Cardiac muscle cell (in vitro differentiated cells and primary cell): Measurements from ENCODE around the gene CNTNAP1. TPM values are rescaled to one million over a fixed set of nuclear protein-coding genes. Genes with fewer than 3 reads are reported as not detected.
"Not testable (repeated sequence)": the region's sequence is repeated elsewhere in the genome, so short reads cannot be mapped to it uniquely, and the experiment has no call there.

Experiments used
- DNase-seq, 2 donors: peaks; one replicate each; pipeline versions ENCODE4 v3.0.0 to v3.0.0-alpha.2; 2010 to 2017; ENCODE audit warnings: low read depth in 1 of 2, low spot score in 1 of 2
- H3K27ac ChIP-seq: fragments of 200-600 bp; sonication (generic); 2 replicates; pipeline ENCODE4 v1.5.1; 2016
- H3K27me3 ChIP-seq: fragments of 200-600 bp; sonication (generic); 2 replicates; pipeline ENCODE4 v1.6.0; 2016; ENCODE audit warnings: control low read depth
- H3K36me3 ChIP-seq: fragments of 200-600 bp; sonication (generic); 2 replicates; pipeline ENCODE4 v1.5.1; 2016; ENCODE audit warnings: control low read depth
- H3K4me1 ChIP-seq: fragments of 200-600 bp; sonication (generic); 2 replicates; pipeline ENCODE4 v1.8.1; 2017; ENCODE audit warnings: low read depth, mild to moderate bottlenecking, mixed run types
- H3K4me3 ChIP-seq: fragments of 200-600 bp; sonication (generic); 2 replicates; pipeline ENCODE4 v1.5.1; 2016; ENCODE audit warnings: mild to moderate bottlenecking
- H3K9me3 ChIP-seq: fragments of 200-600 bp; sonication (generic); 2 replicates; pipeline ENCODE4 v1.5.1; 2017; ENCODE audit warnings: low read depth, mild to moderate bottlenecking, control low read depth
- polyA plus RNA-seq: library from polyadenylated mRNA; unstranded; fragments of >200 nt; fragmentation: Nextera tagmentation; extraction: Ambion mirVana; gene quantifications from 2 replicates; pipeline ENCODE4 v1.2.1, GENCODE V29; 2016
- total RNA-seq: library from RNA; depleted of rRNA; stranded (reverse); fragments of >200 nt; gene quantifications from 2 replicates; pipeline ENCODE4 v1.2.3, GENCODE V29; 2016
- TF ChIP-seq, protein P1 (sequence below): IDR thresholded peaks from 2 replicates; pipeline ENCODE4 v1.5.1; 2012; ENCODE audit warnings: low read depth, mild to moderate bottlenecking, low read length

CNTNAP1 gene
- total and polyA plus RNA-seq, 2 experiments from 2014 or later, result 3.9 to 17.9 TPM

DNA sequence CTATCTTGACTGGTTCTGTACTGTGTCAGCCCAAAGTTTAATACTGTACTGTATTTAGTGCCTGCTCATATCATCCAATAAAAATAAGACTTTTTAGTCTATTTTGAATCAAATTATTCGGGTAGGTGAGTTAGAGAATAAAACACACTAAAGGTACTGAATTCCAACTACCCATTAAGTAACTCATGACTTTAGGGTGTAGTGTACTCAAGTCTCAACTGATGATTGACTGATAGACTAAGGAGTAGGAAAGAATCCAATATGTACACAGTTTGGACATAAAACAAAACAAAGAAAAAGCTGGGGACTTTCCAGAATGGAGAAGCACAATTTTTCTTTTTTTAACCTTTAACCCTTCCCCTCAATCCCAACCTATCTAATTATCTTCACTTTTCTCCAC lies 58.4 kb downstream of the CNTNAP1 start:
- Histone ChIP-seq H3K36me3 (no peaks in the 10 kb centered on the region), H3K27ac (no peak overlapping the region), H3K4me1 (peaks cover 10% of the 10 kb centered on the region), H3K27me3 (no peaks in the 10 kb centered on the region), H3K4me3 (no peak overlapping the region), H3K9me3 (no peaks in the 10 kb centered on the region)
- TF ChIP-seq, protein P1, sequence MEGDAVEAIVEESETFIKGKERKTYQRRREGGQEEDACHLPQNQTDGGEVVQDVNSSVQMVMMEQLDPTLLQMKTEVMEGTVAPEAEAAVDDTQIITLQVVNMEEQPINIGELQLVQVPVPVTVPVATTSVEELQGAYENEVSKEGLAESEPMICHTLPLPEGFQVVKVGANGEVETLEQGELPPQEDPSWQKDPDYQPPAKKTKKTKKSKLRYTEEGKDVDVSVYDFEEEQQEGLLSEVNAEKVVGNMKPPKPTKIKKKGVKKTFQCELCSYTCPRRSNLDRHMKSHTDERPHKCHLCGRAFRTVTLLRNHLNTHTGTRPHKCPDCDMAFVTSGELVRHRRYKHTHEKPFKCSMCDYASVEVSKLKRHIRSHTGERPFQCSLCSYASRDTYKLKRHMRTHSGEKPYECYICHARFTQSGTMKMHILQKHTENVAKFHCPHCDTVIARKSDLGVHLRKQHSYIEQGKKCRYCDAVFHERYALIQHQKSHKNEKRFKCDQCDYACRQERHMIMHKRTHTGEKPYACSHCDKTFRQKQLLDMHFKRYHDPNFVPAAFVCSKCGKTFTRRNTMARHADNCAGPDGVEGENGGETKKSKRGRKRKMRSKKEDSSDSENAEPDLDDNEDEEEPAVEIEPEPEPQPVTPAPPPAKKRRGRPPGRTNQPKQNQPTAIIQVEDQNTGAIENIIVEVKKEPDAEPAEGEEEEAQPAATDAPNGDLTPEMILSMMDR, result no peak
- DNase-seq, result no peak

DNA sequence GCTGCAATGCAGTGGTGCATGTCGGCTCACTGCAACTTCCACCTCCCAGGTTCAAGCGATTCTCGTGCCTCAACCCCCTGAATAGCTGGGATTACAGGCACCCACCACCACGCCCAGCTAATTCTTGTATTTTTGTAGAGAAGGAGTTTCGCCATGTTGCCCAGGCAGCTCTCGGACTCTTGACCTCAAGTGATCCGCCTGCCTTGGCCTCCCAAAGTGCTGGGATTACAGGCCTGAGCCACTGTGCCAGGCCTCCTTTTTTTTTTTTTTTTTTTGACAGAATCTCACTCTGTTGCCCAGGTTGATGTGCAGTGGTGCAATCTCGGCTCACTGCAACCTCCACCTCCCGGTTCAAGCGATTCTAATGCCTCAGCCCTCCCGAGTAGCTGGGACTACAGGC lies 60.6 kb downstream of the CNTNAP1 start:
- H3K27ac ChIP-seq, H3K36me3 ChIP-seq, H3K4me1 ChIP-seq, H3K4me3 ChIP-seq, DNase-seq, H3K9me3 ChIP-seq, H3K27me3 ChIP-seq: not testable (repeated sequence)

DNA sequence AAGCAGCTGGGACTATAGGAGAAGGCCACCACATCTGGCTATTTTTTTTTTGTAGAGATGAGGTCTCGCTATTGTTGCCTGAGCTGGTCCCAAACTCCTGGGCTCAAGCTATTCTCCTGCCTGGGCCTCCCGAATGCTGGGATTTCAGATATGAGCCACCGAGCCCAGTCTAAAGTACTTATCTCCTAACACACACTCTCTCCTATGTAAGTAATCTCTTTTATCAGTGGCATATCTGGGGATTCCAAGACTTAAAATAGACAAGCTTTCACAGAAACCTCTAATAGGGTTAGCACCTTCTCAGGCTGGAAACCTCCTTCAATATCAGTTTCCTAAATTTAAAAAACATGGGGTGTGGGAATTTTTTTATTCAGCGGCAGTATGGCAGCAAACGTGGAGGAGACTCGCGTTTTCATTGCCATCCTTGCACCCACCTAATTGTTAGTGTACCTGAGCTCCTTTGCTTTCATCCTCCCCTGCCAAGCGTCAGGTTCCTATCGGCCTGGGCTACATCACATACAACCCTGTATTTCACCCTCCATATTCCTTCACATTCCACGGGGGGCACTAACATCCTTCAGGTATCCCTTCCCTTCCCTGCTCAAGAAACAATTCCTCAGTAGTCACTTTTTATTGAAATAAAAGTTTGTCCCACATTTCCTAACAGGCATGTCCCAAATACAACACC lies 61.4 kb downstream of the CNTNAP1 start:
- Histone ChIP-seq H3K9me3 (no peaks in the 10 kb centered on the region), H3K4me1 (peaks cover 10% of the 10 kb centered on the region), H3K27me3 (no peaks in the 10 kb centered on the region), H3K27ac (peak overlapping the region; percentile 96), H3K36me3 (no peaks in the 10 kb centered on the region), H3K4me3 (peak overlapping the region; percentile 76)
- DNase-seq, result no peak
- TF ChIP-seq, protein P1, result peak; percentile 25

DNA sequence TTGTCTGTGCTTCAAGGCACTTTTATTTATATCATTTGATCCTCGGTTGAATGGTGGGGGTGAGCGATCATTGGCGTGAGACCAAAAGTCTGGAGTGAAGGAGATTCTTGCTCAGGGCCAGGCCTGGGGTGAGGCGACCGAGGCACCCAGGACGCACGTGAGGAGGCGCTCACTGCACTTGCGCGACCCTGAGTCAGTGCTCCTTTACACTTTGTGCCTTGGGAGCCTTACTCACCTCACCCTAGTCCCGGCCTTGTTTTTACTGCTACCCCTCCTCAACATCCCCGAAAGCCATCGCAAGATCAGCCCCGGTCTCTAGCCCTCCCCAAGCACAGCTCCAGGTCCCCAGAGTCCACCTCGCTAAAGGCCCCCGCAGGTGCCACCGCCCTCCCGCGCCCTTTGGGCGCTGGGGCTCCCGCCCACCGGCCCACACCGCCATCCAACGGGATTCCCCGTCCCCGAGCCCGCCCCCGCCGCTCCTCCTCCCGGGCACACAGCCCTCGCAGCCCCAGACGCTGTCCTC lies 62.0 kb downstream of the CNTNAP1 start:
- TF ChIP-seq, protein P1, result peak; percentile 7
- Histone ChIP-seq H3K4me1 (peaks cover 10% of the 10 kb centered on the region), H3K27ac (peak overlapping the region; percentile 96), H3K4me3 (peak overlapping the region; percentile 76), H3K27me3 (no peaks in the 10 kb centered on the region), H3K36me3 (no peaks in the 10 kb centered on the region), H3K9me3 (no peaks in the 10 kb centered on the region)
- peak; percentile 42 to 81 for DNase-seq

DNA sequence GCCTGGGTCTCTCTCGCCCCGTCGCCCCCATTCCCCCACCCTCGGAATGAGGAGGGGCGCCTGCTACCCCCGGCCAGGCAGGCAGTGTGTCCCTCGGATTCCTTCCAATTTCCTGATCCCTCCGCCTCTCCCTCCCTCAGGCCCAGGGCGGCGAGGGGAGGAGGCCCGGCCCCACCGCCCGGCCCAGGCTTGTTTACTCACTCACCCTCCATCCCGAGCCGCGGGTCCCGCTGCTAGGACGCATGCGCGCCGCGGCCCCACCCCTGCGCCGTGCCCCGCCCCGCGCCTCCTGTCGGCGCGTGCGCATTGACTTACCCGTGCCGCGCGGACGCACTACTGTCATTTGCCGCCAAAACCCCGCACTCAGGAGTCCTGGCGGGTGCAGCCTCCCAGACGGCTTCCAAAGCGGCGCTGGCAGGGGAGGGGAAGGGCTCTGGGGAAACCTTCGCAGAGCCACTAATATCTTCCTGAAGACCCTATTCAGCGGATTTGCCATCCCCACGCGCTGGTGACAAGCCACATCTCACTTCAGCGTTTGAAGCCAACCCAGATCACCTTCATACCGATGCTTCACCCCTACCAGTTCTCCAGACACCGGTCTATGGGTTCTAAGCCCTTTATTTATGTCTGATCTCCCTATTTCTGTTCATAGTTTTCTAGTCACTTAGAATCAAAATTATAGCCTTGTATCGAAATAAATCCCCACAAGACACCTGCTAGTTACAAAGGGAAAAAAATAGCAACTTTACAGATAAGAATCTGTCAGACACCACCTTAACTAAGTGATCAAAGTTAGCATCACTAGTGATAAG lies 62.7 kb downstream of the CNTNAP1 start, which contains the start of gene EZH1:
TSS of gene EZH1 (minus strand) at position 235 of the 812 bp plus-strand sequence. CDS start 16,099 bp downstream, outside the sequence.
- Histone ChIP-seq H3K4me1 (peaks cover 10% of the 10 kb centered on the region), H3K36me3 (no peaks in the 10 kb centered on the region), H3K27me3 (no peaks in the 10 kb centered on the region), H3K9me3 (no peaks in the 10 kb centered on the region), H3K4me3 (peak within 1 kb of the TSS; percentile 76), H3K27ac (peak within 1 kb of the TSS; percentile 96)
- DNase-seq, result peak; percentile 94 to 95
- TF ChIP-seq, protein P1, result no peak
